Daoy (cell line): ENCODE measurements around the gene SASH1. TPM values are rescaled to one million over a fixed set of nuclear protein-coding genes. Genes with fewer than 3 reads are reported as not detected.

Experiments used
- DNase-seq: peaks from one replicate; pipeline ENCODE4 v3.0.0-alpha.2; 2015; ENCODE audit warnings: low read depth
- total RNA-seq: library from RNA; depleted of rRNA; stranded (reverse); fragments of >200 nt; shearing (Covaris generic); gene quantifications from 2 replicates; pipeline ENCODE4 v1.2.3, GENCODE V29; 2014

SASH1 gene
- total RNA-seq, 1 experiment from 2014 or later = 12.4 TPM

DNA sequence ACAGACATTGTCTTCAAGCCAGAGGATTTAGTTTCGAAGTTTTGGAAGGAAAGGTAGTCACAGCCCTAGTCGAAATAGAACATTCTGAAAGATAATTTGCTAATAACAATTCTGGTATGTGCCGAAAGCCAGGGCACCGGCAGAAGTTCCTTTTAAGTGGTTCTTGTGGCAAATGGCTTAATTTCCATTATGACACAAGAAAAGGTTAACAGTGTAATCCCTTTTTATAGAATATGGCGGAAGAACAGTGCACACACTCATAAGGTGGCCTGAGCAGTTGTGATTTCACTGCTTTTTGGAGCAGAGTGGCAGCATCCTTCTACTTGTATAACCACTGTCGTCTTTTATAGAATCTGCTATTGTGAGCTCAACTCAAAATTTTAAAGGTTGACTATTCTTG lies 152.4 kb downstream of the SASH1 start:
- no peak for DNase-seq

DNA sequence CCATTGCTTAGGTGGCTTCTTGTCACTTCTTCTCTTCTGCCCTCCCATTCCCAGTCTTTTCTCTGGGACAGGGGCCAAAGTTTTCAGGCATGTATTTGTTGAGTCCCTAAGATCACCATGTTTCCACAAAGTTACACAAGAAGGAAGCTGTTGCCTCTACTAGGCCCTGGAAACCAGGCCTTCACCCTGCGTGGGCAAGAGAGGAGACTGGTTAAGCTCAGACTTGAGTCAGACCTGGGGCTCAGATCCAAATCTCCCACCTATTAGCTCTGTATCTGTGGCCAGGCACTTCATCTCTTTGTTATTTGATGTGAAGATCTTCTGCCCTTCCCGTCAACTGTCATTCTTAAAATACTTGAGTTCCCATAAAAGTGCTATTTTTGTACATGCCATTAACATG lies 154.6 kb downstream of the SASH1 start:
- peak; percentile 33 for DNase-seq

- no peak for DNase-seq
These were observed 155.1 kb downstream of the SASH1 start for GRCh38 chr6:148497717-148498116.

DNA sequence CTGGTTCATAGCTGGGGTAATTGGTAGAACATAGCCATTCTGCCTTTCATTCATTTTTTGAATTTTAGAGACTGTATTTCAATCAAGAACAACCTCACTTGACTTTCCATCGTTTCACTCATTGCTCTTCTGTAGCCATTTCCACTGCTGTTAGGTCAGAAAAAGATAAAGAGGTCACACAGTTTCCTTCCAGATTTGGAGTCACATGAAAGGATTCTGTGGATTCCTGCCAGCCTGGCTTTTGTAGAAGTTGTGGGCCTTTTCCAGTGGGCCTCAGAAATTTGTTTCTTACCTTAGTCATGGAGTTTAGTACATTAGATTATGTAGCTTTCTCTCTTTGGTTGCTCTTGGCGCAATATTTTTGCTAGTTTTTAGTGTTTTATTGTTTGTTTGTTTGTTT lies 157.8 kb downstream of the SASH1 start:
- DNase-seq = no peak

GRCh38 chr6:148501178-148501590 lies 158.5 kb downstream of the SASH1 start:
- DNase-seq = peak; percentile 95

GRCh38 chr6:148502083-148502772 lies 159.6 kb downstream of the SASH1 start:
- DNase-seq = no peak

DNA sequence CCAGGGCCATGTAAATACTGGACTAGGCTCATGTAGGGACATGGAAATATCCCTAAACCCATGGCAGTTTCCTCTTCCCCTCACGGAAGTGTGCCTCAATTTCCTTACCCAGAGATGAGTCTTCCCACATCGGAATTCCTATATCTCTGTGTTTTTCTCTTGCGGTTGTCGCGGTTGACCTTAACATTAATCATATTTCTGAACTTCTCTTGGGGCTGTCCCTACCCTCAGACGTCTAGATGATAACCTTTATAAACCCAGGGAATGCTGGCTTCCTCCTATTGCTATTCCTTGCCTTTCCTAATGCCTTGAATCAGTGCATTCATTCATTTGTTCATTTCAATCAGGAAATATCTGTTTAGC lies 160.1 kb downstream of the SASH1 start:
- no peak for DNase-seq

GRCh38 chr6:148503703-148504102 lies 161.1 kb downstream of the SASH1 start:
- DNase-seq = no peak

GRCh38 chr6:148507774-148508173 lies 165.1 kb downstream of the SASH1 start:
- DNase-seq = no peak

DNA sequence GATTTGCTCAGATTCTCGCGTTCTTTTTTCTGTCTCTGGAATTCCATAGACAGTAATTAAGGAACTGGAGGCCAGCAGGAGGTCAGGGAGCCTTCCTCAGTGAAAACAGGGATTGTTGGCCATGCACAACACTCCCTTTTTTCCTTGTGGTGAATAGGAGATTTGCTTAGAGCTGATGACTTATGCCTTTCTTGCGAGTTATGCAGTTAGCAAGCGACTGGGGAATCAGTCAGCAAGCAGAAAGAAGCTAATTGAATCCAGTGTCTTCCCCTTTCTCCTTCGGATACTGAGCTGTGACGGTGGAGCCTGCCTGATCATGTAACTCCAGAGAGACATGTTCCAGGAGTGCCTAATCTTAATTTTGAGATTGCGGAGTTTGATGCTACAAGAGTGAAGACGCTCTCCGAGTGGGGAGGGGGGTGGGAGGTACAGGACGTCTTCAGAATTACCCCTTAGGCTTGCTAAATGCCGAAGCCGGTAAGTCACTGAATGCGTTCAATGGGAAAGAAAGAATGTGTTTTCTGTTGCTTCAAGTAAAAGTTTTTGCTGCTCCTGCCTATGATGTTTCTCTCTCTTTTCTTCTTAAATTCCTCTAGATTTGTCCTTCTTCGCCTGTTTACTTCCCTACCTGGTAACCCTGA lies 165.9 kb downstream of the SASH1 start:
- peak; percentile 71 for DNase-seq

DNA sequence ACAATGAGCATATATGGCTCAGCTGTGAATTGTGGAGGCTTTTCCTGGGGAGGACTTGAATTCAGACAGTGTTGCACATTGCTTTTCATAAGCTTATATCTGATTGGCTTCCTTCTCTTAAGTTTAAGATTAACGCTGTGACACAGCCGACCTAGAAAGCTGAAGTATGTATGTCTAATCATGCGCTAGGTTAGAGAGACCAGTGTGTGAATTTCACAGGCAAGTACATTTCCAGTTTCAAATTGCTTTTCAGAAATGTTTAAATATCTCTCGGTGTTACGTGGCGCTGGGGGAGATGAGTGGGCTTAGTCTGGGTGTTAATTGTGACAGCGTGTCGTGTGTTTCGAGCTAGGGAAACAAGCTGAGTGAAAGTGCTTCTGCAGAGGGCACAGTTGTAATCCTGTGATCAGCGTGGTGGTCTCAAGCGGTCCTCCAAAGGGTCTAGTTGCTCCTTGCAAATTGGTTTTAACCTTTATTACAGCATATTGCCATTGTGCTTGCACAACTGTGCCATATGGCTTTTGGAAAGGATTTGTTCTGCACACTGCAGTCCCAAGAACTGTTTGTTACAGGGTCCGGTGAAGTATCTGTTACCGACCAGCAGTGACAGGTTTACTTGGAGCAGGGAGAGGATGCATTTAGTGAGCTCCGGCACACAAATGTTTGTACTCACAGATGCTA lies 166.6 kb downstream of the SASH1 start:
- DNase-seq = peak; percentile 35

- peak; percentile 87 for DNase-seq
These were observed 167.4 kb downstream of the SASH1 start for GRCh38 chr6:148509800-148510581.

DNA sequence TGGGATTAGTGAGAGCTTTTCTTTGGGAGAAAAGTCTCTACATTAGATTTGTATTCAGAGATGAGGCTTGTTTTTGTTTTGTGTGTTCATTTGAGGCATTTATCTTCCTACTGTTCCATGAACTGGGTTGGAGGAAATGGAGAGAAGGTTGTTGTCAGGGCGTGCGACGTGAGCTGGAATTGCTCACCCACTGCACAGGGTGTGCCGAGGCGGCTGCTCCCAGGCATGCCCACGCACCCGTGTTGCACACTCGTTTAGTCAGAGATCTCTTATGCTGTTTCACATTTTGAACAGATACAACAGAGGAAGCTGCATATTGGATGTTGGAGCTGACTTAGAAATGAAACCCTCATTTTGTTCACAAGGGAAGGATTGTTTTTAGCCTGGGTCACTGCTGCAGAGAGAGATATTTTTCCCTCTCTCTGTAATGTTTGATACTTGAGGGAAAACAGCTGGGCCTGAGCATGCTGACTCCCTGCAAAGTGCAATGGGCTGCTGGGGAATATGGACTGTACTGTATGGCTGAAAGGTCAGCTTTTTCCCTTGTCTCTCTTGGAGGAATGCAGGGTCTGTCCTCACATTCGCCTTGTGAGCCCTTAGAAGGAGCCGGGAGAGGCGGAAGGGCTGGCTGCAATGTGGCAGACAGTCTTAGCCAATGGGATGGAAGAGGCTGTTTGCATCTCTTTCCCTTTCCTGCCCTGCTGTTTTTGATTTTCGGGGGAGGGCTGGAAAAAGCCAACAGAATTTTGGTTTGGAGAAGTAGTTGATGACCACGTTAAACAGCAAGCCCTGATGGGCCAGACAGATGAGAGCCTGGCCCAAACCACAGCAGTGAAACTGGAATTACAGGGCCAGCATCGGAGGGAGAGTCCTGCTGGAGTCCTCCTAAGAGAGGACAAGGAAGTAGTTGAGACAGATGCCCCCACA lies 170.8 kb downstream of the SASH1 start:
- DNase-seq = peak; percentile 50

GRCh38 chr6:148514091-148514845 lies 171.6 kb downstream of the SASH1 start:
- no peak for DNase-seq

- DNase-seq = no peak
These were observed 173.6 kb downstream of the SASH1 start for GRCh38 chr6:148516217-148516616.

GRCh38 chr6:148516617-148517016 lies 174.0 kb downstream of the SASH1 start:
- DNase-seq = no peak

- DNase-seq = no peak
These were observed 174.8 kb downstream of the SASH1 start for GRCh38 chr6:148517470-148517869.

GRCh38 chr6:148518511-148519156 lies 176.0 kb downstream of the SASH1 start:
- DNase-seq = no peak

DNA sequence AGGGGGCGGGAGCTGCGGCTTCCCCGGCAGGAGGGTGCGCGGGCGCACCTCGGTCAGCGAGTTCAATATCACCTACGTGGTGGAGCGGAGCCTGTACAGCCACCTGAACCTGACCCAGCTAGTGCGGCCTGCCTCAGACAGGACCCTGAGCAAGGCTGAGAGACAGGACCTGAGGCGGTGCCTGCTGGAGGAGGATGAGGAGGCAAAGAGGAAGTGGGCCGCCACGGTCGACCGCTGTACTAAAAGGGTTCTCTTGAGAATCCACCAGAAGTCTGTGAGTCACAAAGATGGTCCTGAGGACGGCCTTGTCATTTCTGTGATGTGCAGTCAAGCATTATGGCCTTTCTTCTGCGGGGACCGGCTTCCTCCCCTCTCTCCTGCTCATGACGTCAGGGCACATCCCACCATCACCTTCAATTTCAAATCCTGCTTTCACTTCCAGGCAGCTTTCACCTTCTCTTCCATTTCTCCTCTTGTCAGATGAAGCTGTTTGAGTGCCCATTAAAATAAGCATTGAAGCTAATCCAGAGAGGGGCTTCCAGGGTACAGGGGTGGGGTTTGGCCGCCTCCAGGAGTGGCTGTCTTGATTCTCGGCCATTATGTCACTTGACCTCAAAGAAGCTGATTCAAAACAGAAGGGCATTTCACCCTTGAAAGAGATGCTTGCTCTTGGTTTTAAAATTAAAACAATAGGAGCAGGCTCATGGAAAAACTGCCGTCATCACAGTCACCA lies 177.6 kb downstream of the SASH1 start:
- no peak for DNase-seq
